Activated T-helper 1 cell treated with Interleukin-2 at 50 U/mL for 16 hours (primary cell): ENCODE measurements around the gene TMEM244.
"Not testable (repeated sequence)": the region's sequence is repeated elsewhere in the genome, so short reads cannot be mapped to it uniquely, and the experiment has no call there.

Experiments used
- DNase-seq: peaks from one replicate; pipeline ENCODE4 v3.0.0-alpha.2; 2020; ENCODE audit warnings: low read depth

Gene TMEM244

GRCh38 chr6:129860908-129861665 is at the start of gene TMEM244:
Gene TMEM244 (minus strand): TSS chr6:129861315. CDS start chr6:129861188, 127 bp downstream.
- DNase-seq, result no peak

- DNase-seq, result no peak
Observed at GRCh38 chr6:129908858-129909257, 47.7 kb upstream of the TMEM244 start.

- DNase-seq, result no peak
Observed at GRCh38 chr6:129908356-129908755, 47.2 kb upstream of the TMEM244 start.

- no peak for DNase-seq
Observed at GRCh38 chr6:129906515-129907077, 45.5 kb upstream of the TMEM244 start.

GRCh38 chr6:129903082-129903481 is 42.0 kb upstream of the TMEM244 start:
- no peak for DNase-seq

- DNase-seq, result no peak
Observed at GRCh38 chr6:129902681-129903080, 41.6 kb upstream of the TMEM244 start.

- DNase-seq, result no peak
Observed at GRCh38 chr6:129901910-129902309, 40.8 kb upstream of the TMEM244 start.

GRCh38 chr6:129895692-129896091 is 34.6 kb upstream of the TMEM244 start:
- no peak for DNase-seq

- DNase-seq, result no peak
Observed at GRCh38 chr6:129894921-129895320, 33.8 kb upstream of the TMEM244 start.

- no peak for DNase-seq
Observed at GRCh38 chr6:129893640-129894039, 32.5 kb upstream of the TMEM244 start.

- DNase-seq, result no peak
Observed at GRCh38 chr6:129890701-129891100, 29.6 kb upstream of the TMEM244 start.

- no peak for DNase-seq
Observed at GRCh38 chr6:129890164-129890563, 29.0 kb upstream of the TMEM244 start.

- no peak for DNase-seq
Observed at GRCh38 chr6:129889580-129889979, 28.5 kb upstream of the TMEM244 start.

GRCh38 chr6:129886401-129887155 is 25.5 kb upstream of the TMEM244 start:
- DNase-seq, result no peak

- no peak for DNase-seq
Observed at GRCh38 chr6:129884211-129884610, 23.1 kb upstream of the TMEM244 start.

GRCh38 chr6:129882510-129883023 is 21.5 kb upstream of the TMEM244 start:
- DNase-seq, result no peak

- DNase-seq, result not testable (repeated sequence)
Observed at GRCh38 chr6:129877894-129878293, 16.8 kb upstream of the TMEM244 start.

- no peak for DNase-seq
Observed at GRCh38 chr6:129875610-129876520, 14.8 kb upstream of the TMEM244 start.

GRCh38 chr6:129874837-129875236 is 13.7 kb upstream of the TMEM244 start:
- DNase-seq, result no peak

- DNase-seq, result no peak
Observed at GRCh38 chr6:129872586-129872985, 11.5 kb upstream of the TMEM244 start.

GRCh38 chr6:129871221-129871620 is 10.1 kb upstream of the TMEM244 start:
- no peak for DNase-seq

GRCh38 chr6:129867403-129867802 is 6.3 kb upstream of the TMEM244 start:
- no peak for DNase-seq
